CD4-positive, alpha-beta T cell treated with Interleukin-15 for 1 hour (primary cell): ENCODE results near the gene BCLAF3.

Experiments used
- DNase-seq: peaks from one replicate; pipeline ENCODE4 v3.0.0-alpha.2; 2020

The BCLAF3 gene

DNA sequence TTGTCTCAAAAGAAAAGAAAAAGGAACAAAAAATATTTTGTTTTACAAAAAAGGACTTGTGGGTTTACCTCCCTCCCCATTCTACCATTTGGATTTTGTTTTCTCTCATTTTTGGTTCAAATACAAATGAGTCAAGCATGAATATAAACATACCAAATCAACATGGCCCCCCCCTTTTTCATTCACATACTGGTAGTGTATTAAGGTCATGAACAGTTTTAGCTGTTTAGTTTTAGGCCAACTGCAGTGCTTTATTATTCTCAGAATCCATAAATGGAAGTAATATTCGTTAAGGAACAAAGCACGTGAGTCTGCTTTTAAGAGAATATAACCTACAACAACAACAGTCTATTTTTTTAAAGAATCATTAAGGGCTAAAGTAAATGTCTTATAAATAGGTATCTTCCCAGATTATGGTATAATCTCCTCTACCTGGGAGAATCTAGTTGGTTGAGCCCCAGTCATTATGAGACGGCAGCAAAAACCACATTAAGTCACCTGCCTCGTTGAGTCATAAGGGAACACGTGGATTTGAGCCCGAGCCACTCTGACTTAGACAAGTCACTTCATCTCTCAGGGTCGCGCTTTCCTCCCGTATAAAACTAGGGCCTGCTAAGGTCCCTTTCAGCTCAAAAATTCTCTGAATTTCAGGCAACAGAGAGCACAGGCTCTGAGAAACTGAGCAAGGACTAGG is 26.7 kb downstream of the BCLAF3 start:
- DNase-seq = no peak

DNA sequence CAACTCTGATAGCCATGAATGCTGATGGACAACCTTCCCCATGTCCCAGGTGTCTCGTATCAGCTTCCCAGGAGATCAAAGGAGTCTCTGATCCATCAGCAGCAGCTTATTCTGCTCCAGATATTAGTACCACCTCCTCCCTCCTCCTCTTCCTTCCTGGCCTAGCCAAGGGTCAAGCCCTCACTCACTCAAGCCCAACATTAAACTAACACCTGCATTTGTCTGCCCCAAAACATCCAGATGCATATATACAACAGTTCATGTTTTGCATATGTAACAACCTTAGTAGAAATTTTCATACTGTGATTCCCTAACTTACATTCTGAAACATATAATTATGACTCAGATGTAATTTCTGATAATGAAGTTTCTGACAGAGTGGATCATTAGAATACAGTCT is 29.9 kb downstream of the BCLAF3 start:
- no peak for DNase-seq

DNA sequence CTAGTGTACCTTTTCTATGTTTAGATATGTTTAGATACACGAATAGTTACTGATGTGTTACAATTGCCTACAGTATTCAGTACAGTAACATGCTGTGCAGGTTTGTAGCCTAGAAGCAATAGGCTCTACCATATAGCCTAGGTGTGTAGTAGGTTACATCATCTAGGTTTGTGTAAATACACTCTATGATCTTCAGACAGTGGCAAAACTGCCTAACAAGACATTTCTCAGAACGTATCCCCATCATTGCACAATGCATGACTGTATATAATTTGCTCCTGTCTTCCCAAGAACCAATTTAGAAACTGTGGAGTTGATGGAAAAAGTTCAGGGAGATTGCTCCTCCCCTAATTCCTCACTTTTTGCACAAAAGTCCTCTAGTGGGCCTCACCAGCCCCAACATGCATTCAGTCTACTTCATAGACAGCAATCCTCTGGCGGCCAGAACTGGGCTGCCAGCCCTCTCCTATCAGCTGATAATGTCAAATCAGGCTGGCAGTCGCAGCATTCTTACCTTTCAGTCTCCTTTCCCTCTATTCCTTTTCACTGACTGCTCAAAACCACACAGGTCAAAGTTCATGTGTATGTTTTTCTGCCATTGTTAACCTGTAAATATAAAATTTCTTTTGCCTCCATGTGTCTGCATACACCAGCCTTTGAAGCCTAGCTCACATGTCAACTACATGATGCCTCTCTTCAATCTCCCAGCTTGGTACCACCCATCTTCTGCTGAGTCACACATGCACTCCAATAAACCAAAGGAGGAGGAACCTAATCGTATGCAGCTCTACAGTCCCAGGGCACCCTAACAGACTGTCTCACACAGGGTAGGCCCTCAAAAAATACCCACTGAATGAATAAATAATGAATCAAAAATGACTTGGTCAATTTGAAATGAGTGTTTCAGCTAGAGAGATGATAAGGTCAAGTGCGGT is 32.0 kb downstream of the BCLAF3 start:
- DNase-seq = no peak

DNA sequence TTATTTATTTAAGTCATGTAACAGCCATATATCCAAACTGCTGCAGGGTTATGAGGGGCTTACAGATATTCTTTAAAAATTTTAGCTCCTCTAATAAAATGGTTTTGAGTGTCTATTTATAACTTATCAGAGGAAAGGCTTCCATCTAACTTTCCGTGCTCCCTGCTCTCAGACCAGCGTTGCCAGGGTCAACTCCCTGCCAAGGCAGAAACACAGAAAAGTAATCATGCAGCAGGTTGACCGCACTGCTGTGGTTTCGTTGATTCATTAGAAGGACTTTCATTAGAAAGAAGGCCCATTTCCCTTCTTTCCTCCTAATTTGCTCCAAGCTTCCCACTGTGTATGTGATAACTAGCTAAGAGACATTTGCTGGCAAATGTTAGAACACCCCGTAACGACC is 33.9 kb downstream of the BCLAF3 start:
- no peak for DNase-seq

DNA sequence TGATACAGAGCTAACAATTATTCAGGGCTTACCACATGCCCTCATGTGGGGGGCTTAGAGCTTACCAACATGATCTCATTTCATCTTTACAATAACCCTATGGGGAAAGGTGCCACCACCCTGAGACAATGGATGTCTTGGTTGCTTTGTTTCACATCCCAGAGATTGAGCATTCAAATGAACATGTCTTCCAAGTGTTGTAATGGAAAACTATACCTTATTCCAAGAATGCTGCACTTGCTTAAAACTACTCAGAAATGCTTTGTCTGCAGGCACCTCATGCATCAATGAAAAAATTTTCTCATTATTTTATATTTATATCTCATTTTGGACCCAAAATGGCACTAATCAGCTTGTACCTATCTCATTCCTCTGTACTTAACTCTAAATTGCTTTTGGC is 34.6 kb downstream of the BCLAF3 start:
- DNase-seq = no peak

DNA sequence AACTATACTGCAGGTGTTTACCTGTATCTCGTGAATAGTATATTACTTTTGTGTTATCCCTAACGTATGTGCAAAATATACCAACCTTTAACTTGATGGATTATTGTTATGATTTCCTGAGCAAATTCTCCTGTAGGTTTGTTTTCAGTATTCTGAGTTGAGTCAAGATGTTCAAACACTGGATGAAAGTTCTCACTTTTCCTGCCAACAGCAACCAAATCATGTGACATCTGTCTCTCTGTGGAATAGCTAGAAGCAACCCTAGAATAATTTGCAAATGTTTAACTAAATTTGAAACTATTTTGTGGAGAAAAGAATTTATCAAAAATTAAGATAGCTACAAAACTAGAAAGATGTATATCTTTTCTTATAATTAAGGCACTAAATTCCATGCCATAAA is 35.6 kb downstream of the BCLAF3 start:
- DNase-seq = no peak

DNA sequence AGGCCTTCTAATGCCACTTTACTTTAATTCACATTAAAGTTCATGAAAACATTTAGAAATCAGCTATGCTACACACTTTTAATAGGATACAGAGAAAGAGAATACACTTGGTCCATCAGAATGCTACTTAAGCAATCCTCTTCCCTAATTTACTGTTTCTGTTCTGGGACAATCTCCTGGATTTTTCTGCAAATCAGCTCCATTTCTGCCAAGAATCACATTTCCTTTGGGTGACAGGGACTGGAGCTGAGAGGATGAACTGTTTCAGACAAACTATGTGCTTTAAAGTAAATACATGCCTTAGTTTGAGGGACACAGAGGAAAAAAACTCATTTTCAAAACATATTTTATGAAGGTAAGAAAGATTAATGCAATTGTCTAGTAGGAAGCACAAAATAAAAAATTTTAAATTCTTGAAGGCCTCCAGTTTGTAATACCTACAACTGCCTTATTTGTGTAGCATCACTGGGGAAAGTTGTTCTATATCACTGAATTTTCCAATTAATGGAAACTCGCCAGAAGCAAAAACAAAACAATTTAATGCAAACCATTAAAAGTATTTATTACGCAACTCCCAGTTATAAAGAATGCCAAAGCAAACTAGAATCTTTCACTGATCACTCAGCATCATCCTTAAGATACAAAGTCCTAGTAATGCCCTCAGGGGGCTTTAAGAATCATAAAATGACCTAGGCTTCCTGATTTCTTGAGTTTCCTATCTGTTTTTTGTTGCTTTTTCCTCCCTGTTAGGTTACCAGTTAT is 36.3 kb downstream of the BCLAF3 start:
- no peak for DNase-seq

DNA sequence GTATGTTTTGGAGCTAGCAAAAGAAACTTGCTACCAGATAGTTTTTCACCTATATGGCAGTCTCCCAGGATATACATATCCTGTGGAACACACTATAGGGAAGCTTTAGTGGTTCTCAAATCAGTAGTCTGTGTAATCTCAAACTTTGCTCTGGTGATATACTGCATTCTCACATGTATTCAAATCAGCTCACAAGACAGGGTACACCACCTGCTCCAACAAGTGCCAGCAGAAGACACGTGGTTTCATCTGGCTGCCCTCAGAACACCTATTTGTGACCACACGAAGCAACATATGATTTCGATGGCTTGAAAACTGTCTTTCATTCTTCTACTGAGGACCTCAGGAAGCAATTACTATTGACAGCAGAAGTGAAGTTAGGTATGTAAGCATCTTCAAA is 37.7 kb downstream of the BCLAF3 start:
- no peak for DNase-seq

DNA sequence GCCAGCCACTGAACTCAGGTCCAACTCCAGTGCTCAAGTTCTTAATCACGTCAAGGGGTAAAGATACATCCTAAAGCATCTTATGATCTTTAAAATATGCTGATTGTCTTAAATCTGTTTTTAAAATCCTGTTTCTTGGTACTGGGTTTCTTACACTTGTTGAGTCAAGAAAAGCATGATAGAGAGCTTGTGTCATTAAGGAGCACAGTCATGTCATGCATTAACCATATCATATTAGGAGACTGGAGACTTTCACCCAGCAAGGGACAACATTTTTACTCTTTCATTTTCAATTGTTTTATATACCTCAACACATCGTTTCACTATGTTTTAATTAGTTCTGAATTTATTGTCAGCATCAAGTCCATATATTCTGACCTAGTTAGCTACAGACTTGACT is 41.5 kb downstream of the BCLAF3 start:
- no peak for DNase-seq

DNA sequence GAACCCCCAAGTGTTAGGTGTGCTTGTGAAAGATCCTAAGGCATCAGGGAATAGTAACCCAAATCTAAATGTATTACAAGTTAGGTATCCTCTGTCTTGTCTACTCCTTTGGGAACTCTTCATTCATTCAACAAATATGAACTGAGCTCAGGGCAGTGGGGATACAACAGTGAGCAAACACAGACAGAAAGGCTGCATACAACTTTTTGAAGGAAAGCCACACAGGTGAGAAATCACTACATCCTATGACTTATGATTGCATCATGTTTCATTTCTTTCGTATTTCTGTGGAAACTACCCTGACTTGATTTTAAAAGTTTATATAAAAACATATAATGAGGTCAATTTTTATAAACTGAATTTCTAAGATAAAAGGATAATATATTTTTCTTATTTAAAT is 43.2 kb downstream of the BCLAF3 start:
- no peak for DNase-seq
